ENCODE measurements around the gene IDH3B.

The IDH3B gene

DNA sequence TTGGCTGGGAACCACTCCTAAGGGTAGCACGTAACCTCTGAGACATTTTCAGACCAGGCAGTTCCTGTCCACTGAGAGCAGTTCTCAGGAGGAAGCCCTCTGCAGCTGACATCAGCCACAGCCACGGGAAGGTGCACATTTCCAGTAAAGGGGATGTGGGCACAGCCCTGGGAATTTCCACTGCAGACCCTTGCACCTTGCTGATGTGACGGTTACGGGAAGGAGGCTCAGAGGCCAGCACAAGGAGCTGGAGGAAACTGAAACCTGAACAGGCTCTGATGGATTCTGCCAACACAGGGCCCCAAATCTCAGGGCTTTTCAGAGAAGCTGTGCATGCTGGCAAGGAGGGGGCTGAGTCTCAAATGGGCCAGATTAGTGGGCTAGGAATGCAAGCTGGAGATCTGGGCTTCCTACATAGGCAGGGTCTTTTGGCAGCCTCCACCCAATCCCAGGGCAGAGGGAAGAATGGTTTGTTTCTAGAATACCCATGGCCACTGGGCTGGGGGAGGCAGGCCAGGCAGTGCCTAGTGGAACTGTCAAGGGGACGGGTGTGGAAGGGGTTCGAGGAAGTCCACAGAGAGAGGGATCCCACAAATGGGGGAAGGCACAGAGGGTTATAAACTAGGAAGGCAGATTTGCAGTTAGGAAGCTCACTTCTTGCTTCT is 42.8 kb upstream of the IDH3B start:
- TF ChIP-seq, protein P1, sequence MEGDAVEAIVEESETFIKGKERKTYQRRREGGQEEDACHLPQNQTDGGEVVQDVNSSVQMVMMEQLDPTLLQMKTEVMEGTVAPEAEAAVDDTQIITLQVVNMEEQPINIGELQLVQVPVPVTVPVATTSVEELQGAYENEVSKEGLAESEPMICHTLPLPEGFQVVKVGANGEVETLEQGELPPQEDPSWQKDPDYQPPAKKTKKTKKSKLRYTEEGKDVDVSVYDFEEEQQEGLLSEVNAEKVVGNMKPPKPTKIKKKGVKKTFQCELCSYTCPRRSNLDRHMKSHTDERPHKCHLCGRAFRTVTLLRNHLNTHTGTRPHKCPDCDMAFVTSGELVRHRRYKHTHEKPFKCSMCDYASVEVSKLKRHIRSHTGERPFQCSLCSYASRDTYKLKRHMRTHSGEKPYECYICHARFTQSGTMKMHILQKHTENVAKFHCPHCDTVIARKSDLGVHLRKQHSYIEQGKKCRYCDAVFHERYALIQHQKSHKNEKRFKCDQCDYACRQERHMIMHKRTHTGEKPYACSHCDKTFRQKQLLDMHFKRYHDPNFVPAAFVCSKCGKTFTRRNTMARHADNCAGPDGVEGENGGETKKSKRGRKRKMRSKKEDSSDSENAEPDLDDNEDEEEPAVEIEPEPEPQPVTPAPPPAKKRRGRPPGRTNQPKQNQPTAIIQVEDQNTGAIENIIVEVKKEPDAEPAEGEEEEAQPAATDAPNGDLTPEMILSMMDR (IDR thresholded peaks at IDR 0.05; ENCODE audit: insufficient read depth, low read depth, low read length, missing control alignments): no peak
- no peak for DNase-seq (ENCODE audit: low read depth)
- no peak overlapping the region for H3K4me3 ChIP-seq (ENCODE audit: low read length)

DNA sequence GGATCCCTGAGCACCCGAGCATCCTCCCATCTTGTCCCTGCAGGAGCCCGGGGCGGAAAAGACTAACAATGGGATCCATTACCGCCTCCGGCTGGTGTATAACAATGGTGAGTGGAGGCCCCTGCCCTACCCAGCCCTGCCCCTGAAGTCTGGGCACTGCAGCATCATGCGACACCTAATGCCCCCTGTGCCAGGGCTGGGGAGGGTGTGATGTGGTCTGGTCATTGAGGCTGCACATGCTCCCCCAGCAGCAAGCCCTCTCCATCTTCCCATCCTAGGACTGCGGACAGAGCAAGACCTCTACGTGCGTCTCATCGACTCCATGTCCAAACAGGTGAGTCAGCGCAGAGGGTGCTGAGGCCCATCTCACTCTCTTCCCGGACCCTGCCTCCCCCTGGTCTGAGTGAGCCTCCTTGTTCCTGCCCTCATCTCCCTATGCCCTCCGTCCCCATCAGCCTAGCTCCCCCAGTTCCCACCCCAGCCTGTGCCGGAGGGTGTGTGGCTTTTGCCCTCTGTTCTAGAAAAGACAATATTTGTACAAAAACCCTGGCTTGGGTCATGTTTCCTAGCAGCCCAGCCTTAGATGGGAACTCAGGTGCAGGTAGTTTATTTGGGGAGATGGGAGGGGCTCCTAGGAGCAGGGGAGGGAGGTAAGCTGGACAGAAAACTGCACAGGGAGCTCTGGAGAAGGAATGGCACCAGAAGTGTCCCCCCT is 42.1 kb upstream of the IDH3B start:
- no peak overlapping the region for H3K4me3 ChIP-seq (ENCODE audit: low read length)
- DNase-seq (ENCODE audit: low read depth): no peak
- TF ChIP-seq, protein P1 (IDR thresholded peaks at IDR 0.05; ENCODE audit: insufficient read depth, low read depth, low read length, missing control alignments): no peak

DNA sequence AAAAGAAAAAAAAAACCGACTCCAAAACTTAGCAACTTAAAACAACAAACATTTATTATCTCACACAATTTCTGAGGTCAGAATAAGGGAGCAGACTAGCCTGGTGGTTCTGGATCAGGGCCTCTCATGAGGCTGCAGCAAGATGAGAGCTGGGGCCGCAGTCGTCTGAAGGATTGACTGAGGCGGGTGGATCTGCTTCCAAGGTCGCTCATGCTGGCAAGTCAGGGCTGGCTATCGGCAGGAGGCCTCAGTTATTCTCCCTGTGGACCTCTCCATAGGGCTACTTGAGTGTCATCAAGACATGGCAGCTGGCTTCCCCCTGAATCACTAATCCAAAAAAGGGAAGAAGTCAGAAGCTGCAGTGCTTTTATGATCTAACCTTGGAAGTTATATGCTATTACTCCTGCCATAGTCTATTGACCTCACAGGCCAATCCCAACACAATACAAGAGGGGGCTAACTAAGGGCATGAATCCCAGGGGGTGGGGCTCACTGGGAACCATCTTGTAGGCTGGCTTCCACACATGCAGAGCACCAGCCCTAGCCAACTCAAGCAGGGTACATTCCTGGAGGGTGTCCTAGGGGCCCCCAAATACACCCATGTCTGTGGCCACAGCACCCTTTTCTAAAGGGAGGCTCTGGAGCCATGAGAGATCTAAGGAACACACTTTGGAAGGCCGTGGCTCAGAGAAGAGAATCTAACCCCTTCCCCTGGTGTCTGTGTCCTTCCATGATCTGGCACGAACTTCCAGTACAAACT is 39.9 kb upstream of the IDH3B start:
- no peak overlapping the region for H3K4me3 ChIP-seq (ENCODE audit: low read length)
- DNase-seq (ENCODE audit: low read depth): no peak
- TF ChIP-seq, protein P1 (IDR thresholded peaks at IDR 0.05; ENCODE audit: insufficient read depth, low read depth, low read length, missing control alignments): no peak

DNA sequence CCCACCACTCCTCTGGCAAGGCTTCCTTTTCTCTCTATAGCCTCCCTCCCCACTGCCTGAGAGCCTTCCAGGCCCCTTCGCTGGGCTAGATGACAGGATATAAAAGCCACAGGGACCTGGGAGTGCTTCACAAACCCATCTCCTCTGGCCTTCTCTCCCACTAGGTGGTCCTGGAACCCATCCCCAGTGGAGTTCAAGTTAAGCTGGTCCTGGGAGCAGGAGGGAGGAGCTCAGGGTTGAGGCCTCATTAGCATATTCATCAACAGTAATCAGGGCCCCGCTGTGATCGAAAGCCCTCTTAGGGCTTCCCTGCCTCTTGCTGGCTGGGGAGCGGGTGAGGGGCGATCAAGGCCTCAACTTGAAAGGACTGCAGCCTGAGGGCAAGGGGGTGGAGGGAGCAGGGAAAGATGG is 37.7 kb upstream of the IDH3B start:
- H3K4me3 ChIP-seq (ENCODE audit: low read length): no peak overlapping the region
- no peak for DNase-seq (ENCODE audit: low read depth)
- TF ChIP-seq, protein P1 (IDR thresholded peaks at IDR 0.05; ENCODE audit: insufficient read depth, low read depth, low read length, missing control alignments): no peak

DNA sequence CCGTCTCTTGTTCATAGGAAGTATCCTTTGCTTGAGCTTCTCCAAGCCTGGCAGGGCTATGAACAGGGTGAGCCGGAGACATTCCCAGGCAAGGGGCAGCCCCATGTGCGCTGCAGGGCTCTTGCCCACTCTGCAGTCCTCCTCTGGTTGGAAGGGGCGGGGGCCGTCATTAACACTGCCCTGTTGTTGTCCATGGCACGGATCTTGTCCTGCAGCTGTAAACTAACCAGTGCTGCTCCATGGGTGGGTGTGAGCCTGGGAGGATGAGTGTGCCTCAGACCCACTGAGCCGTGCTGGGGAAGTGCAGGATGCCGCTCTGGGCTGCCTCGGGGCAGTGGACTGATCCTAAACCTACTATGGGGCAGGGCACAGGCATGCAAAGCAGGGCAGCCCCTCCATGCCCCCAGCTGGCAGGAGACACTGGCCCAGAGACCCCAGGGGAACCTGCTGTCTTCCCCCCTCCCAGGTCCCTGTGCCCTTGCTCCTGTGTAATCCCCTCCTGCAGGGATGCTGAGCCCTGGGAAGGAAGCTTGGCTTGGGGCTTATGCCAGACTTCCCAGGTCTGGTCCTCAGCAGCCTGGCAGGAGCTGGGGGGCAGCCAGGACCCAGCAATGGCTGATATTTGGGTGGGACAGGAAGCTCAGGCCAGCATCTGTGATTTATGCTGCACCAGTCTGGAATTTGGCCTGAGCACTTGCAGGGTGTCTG is 37.1 kb upstream of the IDH3B start:
- H3K4me3 ChIP-seq (ENCODE audit: low read length): no peak overlapping the region
- TF ChIP-seq, protein P1 (IDR thresholded peaks at IDR 0.05; ENCODE audit: insufficient read depth, low read depth, low read length, missing control alignments): no peak
- no peak for DNase-seq (ENCODE audit: low read depth)

DNA sequence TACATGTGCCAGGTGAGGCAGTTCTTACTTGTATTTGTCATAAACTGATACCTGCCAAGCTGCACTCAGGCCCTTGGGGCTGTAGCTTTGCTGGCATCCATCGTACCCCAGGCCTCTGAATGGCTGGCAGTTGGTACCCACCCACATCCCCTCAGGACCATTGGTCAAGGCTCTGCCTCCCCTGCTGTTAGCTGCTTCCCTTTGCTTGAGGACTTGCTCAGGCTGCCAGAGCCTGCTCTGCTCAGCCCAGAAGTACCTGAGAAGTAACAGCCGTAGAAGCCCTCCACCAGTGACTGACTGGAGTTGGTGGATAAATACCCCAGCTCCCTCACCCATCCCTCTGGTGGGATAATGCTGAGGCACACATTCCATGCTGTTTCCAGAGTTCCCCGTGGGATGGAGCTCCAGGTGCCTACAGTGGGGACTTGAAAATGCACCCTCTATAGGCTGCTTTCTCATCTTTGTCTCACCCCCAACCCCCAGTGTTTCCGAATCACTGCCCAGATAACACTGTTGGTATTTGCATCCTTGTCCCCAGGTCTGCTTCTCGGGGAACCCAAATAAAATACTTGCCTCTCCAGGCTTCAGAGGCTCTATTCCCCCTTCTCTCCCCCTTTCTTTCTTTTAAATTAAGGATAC is 35.9 kb upstream of the IDH3B start:
- no peak for DNase-seq (ENCODE audit: low read depth)
- H3K4me3 ChIP-seq (ENCODE audit: low read length): no peak overlapping the region
- TF ChIP-seq, protein P1 (IDR thresholded peaks at IDR 0.05; ENCODE audit: insufficient read depth, low read depth, low read length, missing control alignments): no peak

Measured in epithelial cell of esophagus (primary cell).